ENCODE data around the gene DTNBP1.

DNA sequence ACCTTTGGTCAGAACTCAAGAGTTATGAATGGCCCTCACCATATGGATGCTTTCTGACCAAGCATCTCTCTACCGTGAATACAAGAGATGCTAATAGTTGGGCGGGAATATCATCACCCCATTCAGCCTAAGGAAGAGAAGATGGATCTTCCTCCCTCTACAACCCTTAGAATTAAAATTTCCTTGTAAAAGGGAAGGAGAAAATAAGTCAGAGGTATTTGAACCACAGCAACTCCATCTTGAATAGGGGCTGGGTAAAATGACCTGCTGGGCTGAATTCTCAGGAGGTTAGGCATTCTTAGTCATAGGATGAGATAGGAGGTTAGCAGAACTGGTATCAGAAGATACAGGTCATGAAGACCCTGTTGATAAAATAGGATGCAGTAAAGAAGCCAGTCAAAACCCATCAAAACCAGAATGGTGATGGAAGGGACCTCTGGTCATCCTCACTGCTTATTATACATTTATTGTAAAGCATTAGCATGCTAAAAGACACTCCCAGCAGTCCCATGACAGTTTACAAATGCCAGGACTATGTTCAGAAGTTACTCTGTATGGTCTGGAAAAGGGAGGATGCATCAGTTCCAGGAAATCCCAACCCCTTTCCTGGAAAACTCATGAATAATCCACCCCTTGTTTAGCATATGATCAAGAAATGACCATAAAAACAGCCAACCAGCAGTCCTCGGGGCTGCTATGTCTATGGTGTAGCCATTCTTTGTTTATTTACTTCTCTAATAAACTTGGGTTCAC, 101.2 kb downstream of the DTNBP1 start:
- TF ChIP-seq, protein P1, sequence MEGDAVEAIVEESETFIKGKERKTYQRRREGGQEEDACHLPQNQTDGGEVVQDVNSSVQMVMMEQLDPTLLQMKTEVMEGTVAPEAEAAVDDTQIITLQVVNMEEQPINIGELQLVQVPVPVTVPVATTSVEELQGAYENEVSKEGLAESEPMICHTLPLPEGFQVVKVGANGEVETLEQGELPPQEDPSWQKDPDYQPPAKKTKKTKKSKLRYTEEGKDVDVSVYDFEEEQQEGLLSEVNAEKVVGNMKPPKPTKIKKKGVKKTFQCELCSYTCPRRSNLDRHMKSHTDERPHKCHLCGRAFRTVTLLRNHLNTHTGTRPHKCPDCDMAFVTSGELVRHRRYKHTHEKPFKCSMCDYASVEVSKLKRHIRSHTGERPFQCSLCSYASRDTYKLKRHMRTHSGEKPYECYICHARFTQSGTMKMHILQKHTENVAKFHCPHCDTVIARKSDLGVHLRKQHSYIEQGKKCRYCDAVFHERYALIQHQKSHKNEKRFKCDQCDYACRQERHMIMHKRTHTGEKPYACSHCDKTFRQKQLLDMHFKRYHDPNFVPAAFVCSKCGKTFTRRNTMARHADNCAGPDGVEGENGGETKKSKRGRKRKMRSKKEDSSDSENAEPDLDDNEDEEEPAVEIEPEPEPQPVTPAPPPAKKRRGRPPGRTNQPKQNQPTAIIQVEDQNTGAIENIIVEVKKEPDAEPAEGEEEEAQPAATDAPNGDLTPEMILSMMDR (IDR thresholded peaks at IDR 0.05) = no peak
- TF ChIP-seq POLR2A (IDR thresholded peaks at IDR 0.05) = no peak

Measured in prostate gland (tissue), 2 donors.